Astrocyte of the cerebellum (primary cell): ENCODE results near the gene BAIAP2L1.
A peak's percentile ranks its signal among the peaks of the same experiment; 100 is the strongest.
"Not testable (repeated sequence)": the region's sequence is repeated elsewhere in the genome, so short reads cannot be mapped to it uniquely, and the experiment has no call there.

ENCODE experiments used
- DNase-seq: peaks from one replicate; pipeline ENCODE4 v3.0.0-alpha.2; 2011; ENCODE audit warnings: low read depth
- H3K4me3 ChIP-seq: 2 replicates; pipeline ENCODE4 v1.5.1; 2011; ENCODE audit warnings: mild to moderate bottlenecking, low read depth, low read length, moderate library complexity
- CTCF ChIP-seq: IDR thresholded peaks from 2 replicates; pipeline ENCODE4 v1.5.1; 2012; ENCODE audit warnings: low read length, low read depth, moderate library complexity, mild to moderate bottlenecking; ENCODE audit errors: missing control alignments
- in situ Hi-C: cut with HindIII; loops from 2 replicates; pipeline ENCODE4 v1.10.0; 2017; ENCODE audit warnings: low sequenced_read_pairs

BAIAP2L1 gene

GRCh38 chr7:98423043-98423442 is 22.2 kb upstream of the BAIAP2L1 start:
- no peak for DNase-seq
- H3K4me3 ChIP-seq = no peak overlapping the region
- in situ Hi-C loops = no loop called here
- TF ChIP-seq CTCF = no peak

- DNase-seq = no peak
- TF ChIP-seq CTCF = peak; percentile 95
- no peak overlapping the region for H3K4me3 ChIP-seq
- in situ Hi-C loops = no loop called here
Measured at GRCh38 chr7:98420966-98421612, 20.2 kb upstream of the BAIAP2L1 start.

- H3K4me3 ChIP-seq, DNase-seq, in situ Hi-C loops: not testable (repeated sequence)
Measured at GRCh38 chr7:98419988-98420387, 19.1 kb upstream of the BAIAP2L1 start.

- DNase-seq, in situ Hi-C loops, H3K4me3 ChIP-seq: not testable (repeated sequence)
Measured at GRCh38 chr7:98419316-98419691, 18.4 kb upstream of the BAIAP2L1 start.

- peak; percentile 71 for DNase-seq
Measured at GRCh38 chr7:98418636-98419315, 17.9 kb upstream of the BAIAP2L1 start.

GRCh38 chr7:98418271-98418635 is 17.4 kb upstream of the BAIAP2L1 start:
- in situ Hi-C loops = no loop called here
- no peak for DNase-seq
- no peak for TF ChIP-seq CTCF
- no peak overlapping the region for H3K4me3 ChIP-seq

More at GRCh38 chr7:98418636-98419315, 17.9 kb upstream of the BAIAP2L1 start:
- no peak overlapping the region for H3K4me3 ChIP-seq
- no peak for TF ChIP-seq CTCF
- in situ Hi-C loops = no loop called here

- H3K4me3 ChIP-seq, in situ Hi-C loops, DNase-seq: not testable (repeated sequence)
Measured at GRCh38 chr7:98417604-98418270, 16.8 kb upstream of the BAIAP2L1 start.

- no peak overlapping the region for H3K4me3 ChIP-seq
- DNase-seq = no peak
- TF ChIP-seq CTCF = no peak
- in situ Hi-C loops = no loop called here
Measured at GRCh38 chr7:98414205-98414900, 13.5 kb upstream of the BAIAP2L1 start.

GRCh38 chr7:98413655-98414054 is 12.8 kb upstream of the BAIAP2L1 start:
- in situ Hi-C loops, H3K4me3 ChIP-seq, DNase-seq: not testable (repeated sequence)
